GM21737 (cell line): ENCODE data around the gene PCDHA6.
"Not testable (repeated sequence)": the region's sequence is repeated elsewhere in the genome, so short reads cannot be mapped to it uniquely, and the experiment has no call there.

Experiments used
- ATAC-seq: cut with Tn5 transposase; IDR thresholded peaks from one replicate; pipeline ENCODE4 v1.9.1; 2021; ENCODE audit warnings: mild to moderate bottlenecking, moderate library complexity; ENCODE audit not compliant: unreplicated experiment

Gene PCDHA6

GRCh38 chr5:140821375-140822280, 6.1 kb upstream of the PCDHA6 start, which contains the start of gene PCDHA5:
Gene PCDHA5, plus strand, starts transcription at chr5:140821613.
- no peak for ATAC-seq

GRCh38 chr5:140822281-140822629, 5.5 kb upstream of the PCDHA6 start:
- ATAC-seq = no peak

GRCh38 chr5:140822969-140823368, 4.8 kb upstream of the PCDHA6 start:
- ATAC-seq = not testable (repeated sequence)

DNA sequence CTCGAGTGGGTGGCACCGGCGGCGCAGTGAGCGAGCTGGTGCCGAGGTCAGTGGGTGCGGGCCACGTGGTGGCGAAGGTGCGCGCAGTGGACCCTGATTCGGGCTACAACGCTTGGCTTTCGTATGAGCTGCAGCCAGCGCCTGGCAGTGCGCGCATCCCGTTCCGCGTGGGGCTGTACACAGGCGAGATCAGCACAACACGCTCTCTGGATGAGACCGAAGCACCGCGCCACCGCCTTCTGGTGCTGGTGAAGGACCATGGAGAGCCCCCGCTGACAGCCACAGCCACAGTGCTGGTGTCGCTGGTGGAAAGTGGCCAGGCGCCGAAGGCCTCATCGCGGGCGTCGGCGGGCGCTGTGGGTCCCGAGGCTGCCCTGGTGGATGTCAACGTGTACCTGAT, 4.3 kb upstream of the PCDHA6 start:
- no peak for ATAC-seq

DNA sequence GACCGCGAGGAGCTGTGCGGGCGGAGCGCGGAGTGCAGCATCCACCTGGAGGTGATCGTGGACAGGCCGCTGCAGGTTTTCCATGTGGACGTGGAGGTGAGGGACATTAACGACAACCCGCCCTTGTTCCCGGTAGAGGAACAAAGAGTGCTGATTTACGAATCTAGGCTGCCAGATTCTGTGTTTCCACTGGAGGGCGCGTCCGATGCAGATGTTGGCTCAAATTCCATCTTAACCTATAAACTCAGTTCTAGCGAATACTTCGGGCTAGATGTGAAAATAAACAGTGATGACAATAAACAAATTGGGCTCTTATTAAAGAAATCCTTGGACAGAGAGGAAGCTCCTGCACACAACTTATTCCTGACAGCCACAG, 590 bp downstream of the PCDHA6 start:
- no peak for ATAC-seq

GRCh38 chr5:140829511-140830501, 2.0 kb downstream of the PCDHA6 start:
- not testable (repeated sequence) for ATAC-seq

DNA sequence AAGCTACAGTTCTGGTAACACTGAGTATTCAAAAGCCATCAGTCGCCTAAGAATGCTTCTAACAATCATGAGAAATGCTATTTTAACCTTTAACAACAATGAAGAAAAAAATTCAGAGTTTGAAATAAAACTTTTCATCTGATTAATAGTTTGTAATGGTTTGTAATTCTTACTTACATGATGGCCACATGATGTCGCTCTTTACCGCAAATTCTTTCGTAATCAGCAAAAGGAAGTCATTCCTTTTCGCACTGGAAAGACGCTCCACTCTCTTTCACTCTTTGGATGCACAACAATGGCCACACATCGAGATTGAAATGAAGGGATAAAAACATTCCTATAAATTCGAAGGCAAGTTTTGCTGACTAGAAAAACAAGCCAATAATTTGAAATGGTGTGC, 6.2 kb downstream of the PCDHA6 start, which contains the start of gene PCDHA7:
TSS of gene PCDHA7 (plus strand) at position 277 of the 400 bp plus-strand sequence. CDS start at position 392, 115 bp downstream.
- no peak for ATAC-seq

DNA sequence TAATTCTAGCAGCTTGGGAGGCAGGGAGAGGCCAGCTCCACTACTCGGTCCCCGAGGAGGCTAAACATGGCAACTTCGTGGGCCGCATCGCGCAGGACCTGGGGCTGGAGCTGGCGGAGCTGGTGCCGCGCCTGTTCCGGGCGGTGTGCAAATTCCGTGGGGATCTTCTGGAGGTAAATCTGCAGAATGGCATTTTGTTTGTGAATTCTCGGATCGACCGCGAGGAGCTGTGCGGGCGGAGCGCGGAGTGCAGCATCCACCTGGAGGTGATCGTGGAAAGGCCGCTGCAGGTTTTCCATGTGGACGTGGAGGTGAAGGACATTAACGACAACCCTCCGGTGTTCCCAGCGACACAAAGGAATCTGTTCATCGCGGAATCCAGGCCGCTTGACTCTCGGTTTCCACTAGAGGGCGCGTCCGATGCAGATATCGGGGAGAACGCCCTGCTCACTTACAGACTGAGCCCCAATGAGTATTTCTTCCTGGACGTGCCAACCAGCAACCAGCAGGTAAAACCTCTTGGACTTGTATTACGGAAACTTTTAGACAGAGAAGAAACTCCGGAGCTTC, 6.8 kb downstream of the PCDHA6 start:
- ATAC-seq = not testable (repeated sequence)

DNA sequence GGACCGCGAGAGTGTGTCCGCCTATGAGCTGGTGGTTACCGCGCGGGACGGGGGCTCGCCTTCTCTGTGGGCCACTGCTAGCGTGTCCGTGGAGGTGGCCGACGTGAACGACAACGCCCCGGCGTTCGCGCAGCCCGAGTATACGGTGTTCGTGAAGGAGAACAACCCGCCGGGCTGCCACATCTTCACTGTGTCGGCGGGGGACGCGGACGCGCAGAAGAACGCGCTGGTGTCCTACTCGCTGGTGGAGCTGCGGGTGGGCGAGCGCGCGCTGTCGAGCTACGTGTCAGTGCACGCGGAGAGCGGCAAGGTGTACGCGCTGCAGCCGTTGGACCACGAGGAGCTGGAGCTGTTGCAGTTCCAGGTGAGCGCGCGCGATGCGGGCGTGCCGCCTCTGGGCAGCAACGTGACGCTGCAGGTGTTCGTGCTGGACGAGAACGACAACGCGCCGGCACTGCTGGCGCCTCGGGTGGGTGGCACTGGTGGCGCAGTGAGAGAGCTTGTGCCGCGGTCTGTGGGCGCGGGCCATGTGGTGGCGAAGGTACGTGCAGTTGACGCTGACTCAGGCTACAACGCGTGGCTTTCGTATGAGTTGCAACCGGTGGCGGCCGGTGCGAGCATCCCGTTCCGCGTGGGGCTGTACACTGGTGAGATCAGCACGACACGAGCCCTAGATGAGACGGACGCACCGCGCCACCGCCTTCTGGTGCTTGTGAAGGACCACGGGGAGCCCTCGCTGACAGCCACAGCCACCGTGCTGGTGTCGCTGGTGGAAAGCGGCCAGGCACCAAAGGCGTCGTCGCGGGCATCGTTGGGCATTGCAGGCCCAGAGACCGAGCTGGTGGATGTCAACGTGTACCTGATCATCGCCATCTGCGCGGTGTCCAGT, 8.1 kb downstream of the PCDHA6 start:
- ATAC-seq = no peak

- ATAC-seq = no peak
These were observed 13.5 kb downstream of the PCDHA6 start, which contains the start of gene PCDHA8 for GRCh38 chr5:140840978-140841962. Gene PCDHA8, plus strand, starts transcription at chr5:140841187. Its CDS starts 135 bp downstream, at chr5:140841322.

- no peak for ATAC-seq
These were observed 15.3 kb downstream of the PCDHA6 start for GRCh38 chr5:140842798-140843733.

GRCh38 chr5:140848139-140849102, 20.7 kb downstream of the PCDHA6 start, which contains the start of gene PCDHA9:
Gene PCDHA9, plus strand, starts transcription at chr5:140848382. Its CDS starts 114 bp downstream, at chr5:140848496.
- ATAC-seq = not testable (repeated sequence)

DNA sequence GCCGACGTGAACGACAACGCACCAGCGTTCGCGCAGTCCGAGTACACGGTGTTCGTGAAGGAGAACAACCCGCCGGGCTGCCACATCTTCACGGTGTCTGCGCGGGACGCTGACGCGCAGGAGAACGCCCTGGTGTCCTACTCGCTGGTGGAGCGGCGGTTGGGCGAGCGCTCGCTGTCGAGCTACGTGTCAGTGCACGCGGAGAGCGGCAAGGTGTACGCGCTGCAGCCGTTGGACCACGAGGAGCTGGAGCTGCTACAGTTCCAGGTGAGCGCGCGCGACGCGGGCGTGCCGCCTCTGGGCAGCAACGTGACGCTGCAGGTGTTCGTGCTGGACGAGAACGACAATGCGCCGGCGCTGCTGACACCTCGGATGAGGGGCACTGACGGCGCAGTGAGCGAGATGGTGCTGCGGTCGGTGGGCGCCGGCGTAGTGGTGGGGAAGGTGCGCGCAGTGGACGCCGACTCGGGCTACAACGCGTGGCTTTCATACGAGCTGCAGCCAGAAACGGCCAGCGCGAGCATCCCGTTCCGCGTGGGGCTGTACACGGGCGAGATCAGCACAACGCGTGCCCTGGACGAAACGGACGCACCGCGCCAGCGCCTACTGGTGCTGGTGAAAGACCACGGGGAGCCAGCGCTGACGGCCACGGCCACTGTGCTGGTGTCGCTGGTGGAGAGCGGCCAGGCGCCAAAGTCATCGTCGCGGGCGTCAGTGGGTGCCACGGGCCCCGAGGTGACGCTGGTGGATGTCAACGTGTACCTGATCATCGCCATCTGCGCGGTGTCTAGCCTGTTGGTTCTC, 22.3 kb downstream of the PCDHA6 start:
- not testable (repeated sequence) for ATAC-seq

DNA sequence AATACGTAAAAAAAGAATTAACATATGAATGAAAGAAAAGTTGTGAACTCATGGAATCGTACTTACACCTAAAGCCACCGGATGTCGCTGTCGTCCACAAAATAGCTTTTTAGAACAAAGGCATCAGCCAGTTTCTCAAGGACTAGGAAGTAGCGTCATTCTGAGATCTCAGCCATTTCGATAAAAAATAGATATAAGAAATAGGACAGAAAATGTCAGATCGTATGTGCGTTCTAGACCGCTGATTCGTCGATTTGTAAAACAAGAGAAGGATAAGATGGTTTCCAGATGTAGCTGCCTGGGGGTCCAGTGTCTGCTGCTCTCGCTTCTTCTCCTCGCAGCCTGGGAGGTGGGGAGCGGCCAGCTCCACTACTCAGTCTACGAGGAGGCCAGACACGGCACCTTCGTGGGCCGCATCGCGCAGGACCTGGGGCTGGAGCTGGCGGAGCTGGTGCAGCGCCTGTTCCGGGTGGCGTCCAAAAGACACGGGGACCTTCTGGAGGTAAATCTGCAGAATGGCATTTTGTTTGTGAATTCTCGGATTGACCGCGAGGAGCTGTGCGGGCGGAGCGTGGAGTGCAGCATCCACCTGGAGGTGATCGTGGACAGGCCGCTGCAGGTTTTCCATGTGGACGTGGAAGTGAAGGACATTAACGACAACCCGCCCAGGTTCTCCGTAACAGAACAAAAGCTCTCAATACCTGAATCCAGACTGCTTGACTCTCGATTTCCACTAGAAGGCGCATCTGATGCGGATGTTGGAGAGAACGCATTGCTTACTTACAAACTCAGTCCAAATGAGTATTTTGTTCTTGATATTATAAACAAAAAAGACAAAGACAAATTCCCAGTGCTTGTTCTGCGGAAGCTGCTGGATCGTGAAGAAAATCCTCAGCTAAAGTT, 28.3 kb downstream of the PCDHA6 start, which contains the start of gene PCDHA10:
TSS of gene PCDHA10 (plus strand) at position 126 of the 903 bp plus-strand sequence. CDS start at position 278, 152 bp downstream.
- no peak for ATAC-seq
